GM19239 (cell line): ENCODE data around the gene SDR39U1.

Experiments used
- DNase-seq: peaks from one replicate; pipeline ENCODE4 v3.0.0; 2011; ENCODE audit warnings: low spot score; ENCODE audit not compliant: insufficient read length
- FAIRE-seq: peaks from 2 replicates; lab custom pipeline; 2011; peaks lifted over from hg19 to GRCh38; lab: Jason Lieb, UNC

Gene SDR39U1

DNA sequence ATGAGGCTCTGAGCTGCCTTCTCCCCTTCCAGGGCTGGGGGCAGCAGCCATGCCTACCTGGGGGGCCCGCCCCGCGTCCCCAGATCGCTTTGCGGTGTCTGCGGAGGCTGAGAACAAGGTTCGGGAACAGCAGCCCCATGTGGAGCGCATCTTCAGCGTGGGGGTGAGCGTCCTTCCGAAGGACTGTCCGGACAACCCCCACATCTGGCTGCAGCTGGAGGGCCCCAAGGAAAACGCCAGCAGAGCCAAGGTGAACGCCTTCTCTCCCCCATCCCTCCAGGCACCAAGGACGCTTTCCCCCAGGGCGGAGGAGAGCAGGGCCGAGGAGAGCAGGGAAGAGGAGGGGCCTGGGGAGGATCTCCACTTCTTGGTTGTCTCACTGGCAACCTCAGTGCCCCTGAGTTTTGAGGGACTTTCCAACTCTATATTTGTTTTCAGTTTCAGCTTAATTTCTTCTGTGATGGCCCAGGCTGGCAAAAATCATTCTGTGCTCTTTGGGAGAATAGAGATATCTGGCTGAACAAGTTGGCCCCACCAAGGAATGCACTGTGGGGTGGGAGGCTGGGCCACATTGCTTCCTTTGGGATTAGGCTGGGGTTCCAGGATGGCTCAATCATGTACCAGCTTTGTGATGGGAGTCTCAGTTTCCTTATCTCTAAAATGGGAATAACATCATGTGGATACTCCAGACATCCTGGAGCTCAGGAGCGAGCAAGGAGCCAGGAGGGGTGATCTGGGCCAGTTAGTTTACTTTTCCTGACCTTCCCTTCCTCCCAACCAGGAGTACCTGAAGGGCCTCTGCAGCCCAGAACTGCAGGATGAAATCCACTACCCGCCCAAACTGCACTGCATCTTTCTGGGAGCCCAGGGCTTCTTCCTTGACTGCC is 11.7 kb downstream of the SDR39U1 start:
- DNase-seq = peak; percentile 50
- FAIRE-seq = peak; percentile 58

GRCh38 chr14:24430143-24430681 is 12.4 kb downstream of the SDR39U1 start:
- DNase-seq = peak; percentile 58
- FAIRE-seq = no peak

DNA sequence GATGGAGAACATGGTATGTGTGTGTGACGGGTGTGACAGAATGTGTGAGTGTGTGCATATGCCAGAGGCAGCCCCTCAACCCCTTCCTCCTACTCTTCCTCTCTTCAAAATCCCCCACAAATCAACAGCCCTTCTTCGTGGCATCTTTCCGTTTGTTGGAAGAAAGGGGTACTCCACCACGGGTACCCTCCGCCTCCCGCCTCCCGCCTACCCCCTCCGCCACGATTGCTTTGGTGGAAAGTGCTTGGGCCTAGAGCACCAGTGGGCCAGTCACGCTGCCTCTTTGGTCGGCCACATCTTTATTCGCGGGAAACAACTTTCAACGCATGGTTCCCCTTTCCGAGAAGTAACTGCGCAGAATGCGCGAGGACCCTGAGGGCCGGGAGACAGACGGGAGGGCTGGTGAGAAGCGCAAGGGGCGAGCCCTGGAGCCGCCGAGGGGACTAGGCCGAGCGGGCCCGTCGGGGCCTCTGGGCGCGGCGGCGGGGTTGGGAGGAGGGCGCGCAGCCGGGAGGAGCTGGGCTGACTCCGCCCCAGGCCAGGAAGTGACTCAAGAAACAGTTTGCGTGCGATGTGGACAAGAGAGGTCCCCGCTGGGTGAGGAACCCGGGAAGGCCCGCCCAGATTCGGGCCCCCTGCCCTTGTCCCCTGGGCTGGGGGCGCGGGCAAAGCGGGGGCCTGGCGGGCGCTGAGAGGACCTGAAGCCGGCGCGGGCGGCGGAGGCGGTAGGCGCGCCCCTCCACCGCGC is 13.0 kb downstream of the SDR39U1 start, which contains the start of the genes CBLN3 and KHNYN:
Gene CBLN3 (minus strand): TSS at position 274 of the 748 bp plus-strand sequence. CDS start 614 bp downstream, outside the sequence.
Gene KHNYN (plus strand): TSS at position 560 of the 748 bp plus-strand sequence. CDS start 777 bp downstream, outside the sequence.
- peak; percentile 54 for FAIRE-seq
- DNase-seq = peak; percentile 97

GRCh38 chr14:24428628-24429394 is 13.8 kb downstream of the SDR39U1 start:
- FAIRE-seq (no peak), DNase-seq (no peak)

DNA sequence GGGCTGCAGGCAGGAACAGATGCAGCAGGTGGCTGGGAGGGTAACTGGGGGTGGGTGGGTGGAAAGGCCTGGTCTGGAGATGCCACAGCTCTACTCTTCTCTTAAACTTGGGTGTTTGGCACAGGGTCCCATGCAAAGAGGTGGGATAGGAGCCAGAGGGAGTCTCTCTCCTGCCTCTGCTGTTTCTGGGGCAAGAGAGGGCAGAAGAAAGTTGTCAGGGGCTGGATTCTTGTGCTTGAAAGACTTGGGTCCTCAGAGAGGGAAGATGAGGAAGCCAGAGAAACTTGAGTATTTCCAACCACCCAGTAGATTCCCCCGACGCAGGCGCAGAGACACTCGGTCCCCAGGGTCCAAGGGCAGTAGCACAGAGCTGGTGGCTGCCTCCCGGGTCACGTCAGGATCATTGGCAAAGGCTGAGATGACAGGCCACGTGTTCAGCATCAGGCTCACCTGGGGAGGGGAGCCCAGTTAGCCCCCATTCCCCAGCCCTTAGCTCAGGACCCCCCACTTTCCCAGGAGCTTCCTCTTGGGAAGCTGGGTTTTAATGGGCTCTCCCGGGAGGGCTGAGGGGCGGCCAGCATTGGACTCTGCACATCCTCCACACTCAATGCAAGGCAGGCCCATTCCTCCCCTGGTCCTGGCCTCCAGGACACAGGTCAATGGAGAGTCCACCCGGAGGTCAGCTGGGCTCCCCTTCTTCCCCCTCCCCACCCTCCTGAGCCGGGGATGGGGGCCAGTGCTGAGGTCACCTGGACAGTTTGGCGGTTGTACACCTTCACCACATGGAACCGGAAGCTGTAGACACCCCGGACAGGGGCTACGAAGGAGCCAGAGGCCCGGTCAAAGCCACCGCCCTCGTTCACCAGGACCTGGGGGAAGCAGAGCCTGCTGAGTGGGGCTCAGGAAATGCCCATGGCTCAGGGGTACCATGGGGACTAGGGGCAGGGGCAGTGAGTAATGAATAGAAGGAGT is 14.8 kb downstream of the SDR39U1 start:
- no peak for FAIRE-seq
- no peak for DNase-seq

DNA sequence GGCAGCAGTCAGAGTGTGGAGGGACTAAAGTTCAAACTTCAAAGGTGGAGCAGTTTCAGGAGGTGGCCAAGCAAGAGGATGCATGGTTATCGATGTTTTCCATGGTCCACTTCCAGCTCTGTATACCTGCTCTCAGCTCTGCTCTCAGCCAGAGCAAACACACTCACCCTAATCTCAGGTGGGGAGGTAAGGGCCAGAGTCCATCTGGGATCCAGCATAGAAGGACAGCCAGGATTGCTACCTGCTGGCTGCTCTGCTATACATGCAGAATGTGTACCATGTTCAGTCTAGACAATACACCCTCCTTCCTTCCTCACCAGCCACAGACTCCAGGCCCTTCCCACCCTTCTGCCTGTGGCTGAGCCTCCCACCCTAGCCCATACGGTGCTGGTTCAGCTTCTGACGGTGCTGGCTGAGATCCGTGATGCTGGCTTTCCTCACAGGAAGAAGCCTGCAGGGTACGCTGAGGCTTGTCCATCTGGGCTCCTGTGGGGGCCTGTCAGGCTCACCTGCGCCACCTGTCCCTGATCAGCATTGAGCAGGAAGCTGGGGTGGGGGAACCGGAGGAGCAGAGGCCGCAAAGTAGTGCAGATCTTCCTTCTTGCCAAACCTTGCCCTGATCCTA is 15.6 kb downstream of the SDR39U1 start:
- DNase-seq = no peak
- no peak for FAIRE-seq

DNA sequence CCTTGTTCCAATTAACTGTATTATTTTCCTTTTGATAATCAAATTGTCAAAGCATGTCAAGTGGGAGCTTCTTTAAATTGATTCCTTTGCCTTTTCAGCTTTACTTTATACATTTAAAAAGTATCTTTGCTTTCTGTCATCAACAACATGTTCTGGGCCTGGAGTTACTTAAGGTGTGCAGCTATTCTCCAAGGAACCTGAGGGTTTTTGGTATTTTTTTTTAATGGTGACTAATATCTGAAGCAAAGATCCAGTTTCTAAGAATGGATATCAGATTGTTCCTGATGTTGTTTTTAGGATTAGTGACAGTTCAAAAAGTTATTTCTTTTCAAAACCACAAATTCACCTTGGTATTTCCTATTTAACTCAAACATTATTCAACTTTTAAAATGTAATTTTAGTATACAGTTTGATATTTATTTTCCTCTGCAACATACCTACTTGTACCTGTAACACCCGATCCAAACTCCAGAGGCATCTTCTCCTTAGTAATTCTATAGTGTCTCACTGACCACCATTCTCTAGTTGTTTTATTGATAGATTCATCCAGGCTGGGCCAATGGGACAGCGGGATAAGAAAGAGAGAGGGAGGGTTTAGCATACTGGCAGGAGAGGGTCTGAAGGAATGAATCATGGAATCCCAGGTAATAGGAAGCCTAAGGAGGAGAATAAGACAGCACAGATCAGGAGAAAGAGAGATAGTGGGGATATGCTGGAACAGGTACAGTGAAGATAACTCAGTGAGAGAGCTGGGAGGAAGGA is 16.2 kb downstream of the SDR39U1 start:
- DNase-seq = no peak
- no peak for FAIRE-seq

DNA sequence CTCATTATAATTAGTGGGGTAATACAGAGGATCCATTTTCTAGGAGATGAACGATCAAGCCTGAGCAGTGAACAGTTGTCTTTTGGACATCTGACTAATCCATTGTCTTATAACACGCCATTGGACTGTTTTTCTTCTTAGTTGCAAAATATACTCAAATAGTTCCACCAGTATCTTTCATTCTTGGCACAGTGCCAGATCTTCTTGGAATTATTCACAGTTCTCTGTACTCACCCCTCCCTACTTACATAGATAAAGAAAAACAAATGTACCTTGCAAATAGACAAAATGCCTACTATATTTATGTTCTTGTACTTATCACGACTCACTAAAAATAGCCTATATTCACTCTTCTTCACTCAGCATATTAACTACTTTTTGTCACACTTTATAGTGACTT is 16.9 kb downstream of the SDR39U1 start:
- FAIRE-seq (no peak), DNase-seq (no peak)

GRCh38 chr14:24422694-24423601 is 19.6 kb downstream of the SDR39U1 start:
- DNase-seq = no peak
- peak; percentile 28 for FAIRE-seq

DNA sequence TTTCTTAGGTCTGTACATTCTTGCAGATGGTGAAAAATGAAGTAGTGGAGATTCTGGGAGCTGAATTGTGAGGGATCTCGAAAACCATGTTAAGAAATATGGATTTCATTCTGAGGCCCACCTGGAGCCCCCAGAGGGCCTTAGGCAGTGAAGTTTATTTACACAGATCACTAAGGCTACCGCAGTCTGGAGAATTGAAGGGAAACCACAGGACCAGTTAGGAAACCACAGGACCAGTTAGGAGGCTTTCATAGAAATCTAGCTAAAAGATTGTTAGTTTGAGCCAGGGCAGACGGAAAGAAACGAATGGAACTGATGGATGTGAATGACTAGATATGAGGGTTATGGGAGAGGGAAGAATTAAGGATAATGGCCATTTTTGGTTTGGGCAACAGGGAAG is 20.3 kb downstream of the SDR39U1 start:
- no peak for DNase-seq
- FAIRE-seq = peak; percentile 54

DNA sequence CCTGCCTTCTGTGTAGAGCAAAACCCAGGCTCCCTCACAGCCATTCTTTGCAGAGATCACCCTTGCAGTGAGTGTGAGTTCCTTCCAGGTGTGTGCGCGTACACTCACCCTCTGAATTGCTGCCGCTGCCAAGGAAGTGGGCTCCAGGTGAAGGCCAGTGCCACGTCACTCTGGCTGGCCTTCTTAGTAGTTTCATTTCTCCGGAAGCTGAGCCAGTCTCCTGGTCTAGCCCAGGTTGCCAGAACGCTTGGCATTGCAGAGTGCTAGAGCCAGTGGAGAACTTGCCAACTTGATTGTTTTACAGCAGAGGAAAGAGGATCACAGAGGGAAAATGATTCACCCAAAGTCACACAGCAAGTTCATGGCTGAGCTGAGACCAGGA is 24.1 kb downstream of the SDR39U1 start:
- DNase-seq (no peak), FAIRE-seq (no peak)

- FAIRE-seq (no peak), DNase-seq (no peak)
Measured at GRCh38 chr14:24417832-24418491, 24.6 kb downstream of the SDR39U1 start.

DNA sequence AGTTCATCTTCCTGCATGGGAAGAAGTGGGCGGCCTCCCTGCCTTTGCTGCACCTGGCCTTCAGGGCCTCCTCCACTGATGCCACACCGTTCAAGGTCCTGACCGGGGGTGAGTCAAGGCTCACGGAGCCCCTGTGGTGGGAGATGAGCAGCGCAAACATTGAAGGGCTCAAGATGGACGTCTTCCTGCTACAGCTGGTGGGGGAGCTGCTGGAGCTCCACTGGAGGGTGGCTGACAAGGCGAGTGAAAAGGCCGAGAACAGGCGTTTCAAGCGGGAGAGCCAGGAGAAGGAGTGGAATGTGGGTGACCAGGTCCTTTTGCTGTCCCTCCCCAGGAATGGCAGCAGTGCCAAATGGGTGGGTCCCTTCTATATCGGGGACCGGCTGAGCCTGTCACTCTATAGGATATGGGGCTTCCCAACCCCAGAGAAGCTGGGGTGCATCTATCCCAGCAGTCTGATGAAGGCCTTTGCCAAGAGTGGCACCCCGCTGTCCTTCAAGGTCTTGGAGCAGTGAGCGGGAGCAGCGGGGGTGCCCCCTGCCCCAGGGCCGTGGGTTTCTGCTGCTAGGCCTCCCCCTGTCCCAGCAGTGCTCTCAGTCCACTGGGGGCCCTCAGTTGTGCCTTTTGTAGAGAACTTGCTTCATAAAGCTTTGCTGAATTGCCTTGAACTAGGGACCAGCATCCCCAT is 25.5 kb downstream of the SDR39U1 start:
- no peak for FAIRE-seq

GRCh38 chr14:24416254-24416931 is 26.2 kb downstream of the SDR39U1 start:
- no peak for FAIRE-seq

More for the DNA sequence above, 25.5 kb downstream of the SDR39U1 start:
- DNase-seq = no peak

More at GRCh38 chr14:24416254-24416931, 26.2 kb downstream of the SDR39U1 start:
- no peak for DNase-seq
